Activated CD8-positive, alpha-beta T cell treated with anti-CD3 and anti-CD28 coated beads for 36 hours (primary cell): Measurements from ENCODE around the gene EXTL1. TPM values are rescaled to one million over a fixed set of nuclear protein-coding genes. Genes with fewer than 3 reads are reported as not detected.

Source experiments
- ATAC-seq: fragments of 200-7000 bp; cut with Tn5 transposase; one replicate; pipeline ENCODE4 v1.10.0; 2021; ENCODE audit warnings: mild to moderate bottlenecking, moderate library complexity
- CTCF ChIA-PET: fragments of 350-600 bp; sonication (Branson Sonifier 250); formaldehyde crosslinking; loops from one replicate; lab custom pipeline; 2021; ENCODE audit warnings: antibody characterized with exemption; lab: Charles Lee
- POLR2A ChIA-PET: fragments of 350-600 bp; sonication (Branson Sonifier 250); formaldehyde crosslinking; loops from one replicate; lab custom pipeline; 2021; ENCODE audit warnings: antibody characterized with exemption; lab: Charles Lee
- DNase-seq: peaks from one replicate; pipeline ENCODE4 v3.0.0-alpha.2; 2020
- H3K27ac Mint-ChIP-seq: one replicate; pipeline ENCODE4 v1.8.0; 2021; ENCODE audit warnings: mild to moderate bottlenecking, mixed read lengths
- H3K27me3 Mint-ChIP-seq: one replicate; pipeline ENCODE4 v1.8.0; 2021; ENCODE audit warnings: mixed read lengths
- H3K36me3 Mint-ChIP-seq: one replicate; pipeline ENCODE4 v1.8.0; 2021; ENCODE audit warnings: low read depth, mixed read lengths
- H3K4me1 Mint-ChIP-seq: one replicate; pipeline ENCODE4 v1.8.0; 2021; ENCODE audit warnings: low read depth, mixed read lengths
- H3K4me3 Mint-ChIP-seq: one replicate; pipeline ENCODE4 v1.8.0; 2021; ENCODE audit warnings: mild to moderate bottlenecking, moderate library complexity, mixed read lengths
- H3K9me3 Mint-ChIP-seq: one replicate; pipeline ENCODE4 v1.8.0; 2021; ENCODE audit warnings: mixed read lengths
- intact Hi-C: fragments of 100-400 bp; cut with micrococcal nuclease; formaldehyde crosslinking; loops from one replicate; pipeline ENCODE4 v1.10.0; 2022
- total RNA-seq, 2 experiments: library from RNA; stranded (reverse); gene quantifications; one replicate each; pipeline ENCODE4 v1.2.3, GENCODE V29; 2021
- TF ChIP-seq, protein P1 (sequence below): fragments of 200-600 bp; IDR thresholded peaks from one replicate; pipeline ENCODE4 v1.8.0; 2022; ENCODE audit warnings: antibody characterized with exemption, mild to moderate bottlenecking

EXTL1 gene
- total RNA-seq, 2 experiments from 2014 or later = not detected

DNA sequence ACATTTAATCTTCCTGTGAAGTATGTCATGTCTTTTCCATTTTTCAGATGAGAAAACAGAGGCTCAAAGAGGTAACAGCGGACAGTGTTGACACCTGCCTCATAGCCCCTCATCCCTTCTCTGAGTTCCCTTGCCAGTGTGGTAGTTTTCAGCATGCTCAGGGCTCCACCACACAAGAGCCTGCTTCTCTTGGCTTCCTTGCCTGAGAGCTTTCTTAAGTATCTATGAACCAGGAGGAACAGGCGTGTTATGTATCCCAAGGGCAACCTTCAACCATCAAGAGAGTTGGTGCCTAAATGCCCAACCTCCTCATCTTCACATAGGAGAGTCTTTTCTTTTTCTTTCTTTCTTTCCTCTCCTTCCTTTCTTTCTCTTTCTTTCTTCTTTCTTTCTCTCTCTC is 17.8 kb upstream of the EXTL1 start:
- POLR2A ChIA-PET = interaction anchor here (0.7 kb wide), 1 partner anchor 103 kb away, joined by 3 read pairs; no protein-coding TSS in a partner anchor
- H3K36me3 Mint-ChIP-seq = no peaks in the 10 kb centered on the region
- H3K4me1 Mint-ChIP-seq = peaks cover under 1% of the 10 kb centered on the region
- DNase-seq (no peak), ATAC-seq (no peak)
- intact Hi-C loops = no loop called here
- H3K27ac Mint-ChIP-seq = no peak overlapping the region
- CTCF ChIA-PET = interaction anchor here (0.5 to 12.6 kb wide), 5 partner anchors 13 to 139 kb away, joined by 3 to 417 read pairs (median 3); partner anchors contain the start of gene STMN1
- H3K27me3 Mint-ChIP-seq = no peaks in the 10 kb centered on the region
- H3K4me3 Mint-ChIP-seq = no peak overlapping the region
- H3K9me3 Mint-ChIP-seq = no peaks in the 10 kb centered on the region
- TF ChIP-seq, protein P1, sequence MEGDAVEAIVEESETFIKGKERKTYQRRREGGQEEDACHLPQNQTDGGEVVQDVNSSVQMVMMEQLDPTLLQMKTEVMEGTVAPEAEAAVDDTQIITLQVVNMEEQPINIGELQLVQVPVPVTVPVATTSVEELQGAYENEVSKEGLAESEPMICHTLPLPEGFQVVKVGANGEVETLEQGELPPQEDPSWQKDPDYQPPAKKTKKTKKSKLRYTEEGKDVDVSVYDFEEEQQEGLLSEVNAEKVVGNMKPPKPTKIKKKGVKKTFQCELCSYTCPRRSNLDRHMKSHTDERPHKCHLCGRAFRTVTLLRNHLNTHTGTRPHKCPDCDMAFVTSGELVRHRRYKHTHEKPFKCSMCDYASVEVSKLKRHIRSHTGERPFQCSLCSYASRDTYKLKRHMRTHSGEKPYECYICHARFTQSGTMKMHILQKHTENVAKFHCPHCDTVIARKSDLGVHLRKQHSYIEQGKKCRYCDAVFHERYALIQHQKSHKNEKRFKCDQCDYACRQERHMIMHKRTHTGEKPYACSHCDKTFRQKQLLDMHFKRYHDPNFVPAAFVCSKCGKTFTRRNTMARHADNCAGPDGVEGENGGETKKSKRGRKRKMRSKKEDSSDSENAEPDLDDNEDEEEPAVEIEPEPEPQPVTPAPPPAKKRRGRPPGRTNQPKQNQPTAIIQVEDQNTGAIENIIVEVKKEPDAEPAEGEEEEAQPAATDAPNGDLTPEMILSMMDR = no peak

DNA sequence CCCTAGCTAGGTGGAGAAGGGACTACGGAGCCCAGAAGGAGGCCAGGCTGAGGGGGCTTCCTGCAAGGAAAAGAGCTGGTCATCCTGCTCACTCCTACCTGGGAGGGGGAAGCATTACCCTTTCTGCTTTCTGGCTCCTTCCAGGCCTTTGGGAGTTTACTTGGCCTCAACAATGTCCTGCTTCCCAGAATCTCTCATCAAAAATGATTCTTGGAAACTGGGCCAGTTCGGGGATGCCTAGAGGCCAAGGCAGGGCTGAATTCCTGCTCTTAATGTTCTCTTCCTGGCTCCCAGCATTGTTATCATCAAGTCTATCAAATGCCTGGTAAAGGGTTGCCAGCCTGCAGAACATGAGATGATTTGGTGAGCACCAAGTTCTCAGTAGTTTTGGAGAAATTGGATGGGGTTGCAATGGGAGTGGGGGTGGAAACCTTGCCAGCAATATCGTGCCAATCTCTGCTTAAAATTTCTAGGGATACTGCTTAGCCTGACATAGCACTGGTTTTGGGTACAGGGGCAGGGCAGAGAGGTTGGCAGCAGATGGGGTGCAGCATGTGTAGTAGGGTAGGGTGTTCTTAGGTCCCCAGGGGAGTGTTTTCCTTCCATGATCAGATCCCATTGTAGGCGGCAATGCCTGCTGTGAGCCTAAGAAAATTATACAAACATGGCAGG is 16.0 kb upstream of the EXTL1 start:
- no peaks in the 10 kb centered on the region for H3K4me1 Mint-ChIP-seq
- H3K27ac Mint-ChIP-seq = no peak overlapping the region
- CTCF ChIA-PET = interaction anchor here (0.9 to 12.6 kb wide), 3 partner anchors 15 to 109 kb away, joined by 3 to 417 read pairs (median 3); partner anchors contain the start of gene STMN1
- no peaks in the 10 kb centered on the region for H3K27me3 Mint-ChIP-seq
- no peaks in the 10 kb centered on the region for H3K36me3 Mint-ChIP-seq
- TF ChIP-seq, protein P1 = no peak
- no peak for ATAC-seq
- no peak overlapping the region for H3K4me3 Mint-ChIP-seq
- POLR2A ChIA-PET = interaction anchor here (1.0 kb wide), 1 partner anchor 106 kb away, joined by 4 read pairs; no protein-coding TSS in a partner anchor
- H3K9me3 Mint-ChIP-seq = no peaks in the 10 kb centered on the region
- intact Hi-C loops = no loop called here
- DNase-seq = no peak

- H3K27me3 Mint-ChIP-seq = no peaks in the 10 kb centered on the region
- ChIA-PET POLR2A (no interaction called here), CTCF (no interaction called here)
These were observed 14.9 kb upstream of the EXTL1 start for GRCh38 chr1:26006710-26007109.

GRCh38 chr1:26009796-26010447 is 11.7 kb upstream of the EXTL1 start:
- DNase-seq (peak; percentile 20), ATAC-seq (no peak)
- intact Hi-C loops = no loop called here
- H3K27me3 Mint-ChIP-seq = no peaks in the 10 kb centered on the region
- H3K9me3 Mint-ChIP-seq = no peaks in the 10 kb centered on the region
- ChIA-PET POLR2A (no interaction called here), CTCF (interaction anchor here (1.1 to 2.7 kb wide), 5 partner anchors 10 to 114 kb away, joined by 3 to 12 read pairs (median 3); no protein-coding TSS in a partner anchor)
- no peak overlapping the region for H3K27ac Mint-ChIP-seq
- H3K4me1 Mint-ChIP-seq = no peaks in the 10 kb centered on the region
- no peaks in the 10 kb centered on the region for H3K36me3 Mint-ChIP-seq
- no peak overlapping the region for H3K4me3 Mint-ChIP-seq
- TF ChIP-seq, protein P1 = no peak

More at GRCh38 chr1:26006710-26007109, 14.9 kb upstream of the EXTL1 start:
- intact Hi-C loops = no loop called here
- no peak overlapping the region for H3K4me3 Mint-ChIP-seq
- ATAC-seq (no peak), DNase-seq (no peak)
- H3K36me3 Mint-ChIP-seq = no peaks in the 10 kb centered on the region
- no peaks in the 10 kb centered on the region for H3K4me1 Mint-ChIP-seq
- no peak overlapping the region for H3K27ac Mint-ChIP-seq
- TF ChIP-seq, protein P1 = no peak
- H3K9me3 Mint-ChIP-seq = no peaks in the 10 kb centered on the region

DNA sequence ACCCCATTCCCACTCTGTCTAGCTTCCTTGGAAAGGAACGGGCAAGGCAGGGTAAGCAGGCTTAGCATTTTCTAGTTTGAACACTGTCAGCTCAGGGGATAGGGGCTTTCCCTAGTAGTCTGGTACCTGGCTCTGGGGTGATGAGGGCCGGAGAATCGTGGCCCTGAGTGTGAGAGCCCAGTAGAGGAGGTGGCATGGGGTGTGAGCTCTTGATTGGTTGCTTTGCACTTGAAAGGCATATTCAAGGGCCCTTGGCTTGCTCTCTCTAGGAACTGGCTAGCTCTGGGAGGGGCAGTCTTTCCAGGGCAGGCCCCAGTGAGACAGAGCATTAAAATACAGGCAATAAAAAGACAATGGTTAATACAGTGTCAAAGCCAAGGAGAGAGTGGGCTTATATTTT is 10.8 kb upstream of the EXTL1 start:
- Mint-ChIP-seq H3K27me3 (no peaks in the 10 kb centered on the region), H3K9me3 (no peaks in the 10 kb centered on the region), H3K36me3 (no peaks in the 10 kb centered on the region), H3K4me1 (no peaks in the 10 kb centered on the region), H3K27ac (no peak overlapping the region), H3K4me3 (no peak overlapping the region)
- ChIA-PET CTCF (interaction anchor here (1.6 to 2.7 kb wide), 3 partner anchors 11 to 115 kb away, joined by 3 to 12 read pairs (median 6); no protein-coding TSS in a partner anchor), POLR2A (no interaction called here)
- intact Hi-C loops = no loop called here
- ATAC-seq (no peak), DNase-seq (no peak)
- TF ChIP-seq, protein P1 = no peak
